Activated gamma-delta T cell treated with Interleukin-2 at 50 U/mL for 16 hours (primary cell): ENCODE measurements around the gene HOXB13.

ENCODE experiments used
- DNase-seq: peaks from one replicate; pipeline ENCODE4 v3.0.0-alpha.2; 2020

Gene HOXB13

GRCh38 chr17:48701864-48702532 is 26.6 kb downstream of the HOXB13 start:
- DNase-seq: no peak

- DNase-seq: no peak
These were observed 35.4 kb downstream of the HOXB13 start for GRCh38 chr17:48693178-48693577.

- no peak for DNase-seq
These were observed 36.5 kb downstream of the HOXB13 start for GRCh38 chr17:48692049-48692448.

DNA sequence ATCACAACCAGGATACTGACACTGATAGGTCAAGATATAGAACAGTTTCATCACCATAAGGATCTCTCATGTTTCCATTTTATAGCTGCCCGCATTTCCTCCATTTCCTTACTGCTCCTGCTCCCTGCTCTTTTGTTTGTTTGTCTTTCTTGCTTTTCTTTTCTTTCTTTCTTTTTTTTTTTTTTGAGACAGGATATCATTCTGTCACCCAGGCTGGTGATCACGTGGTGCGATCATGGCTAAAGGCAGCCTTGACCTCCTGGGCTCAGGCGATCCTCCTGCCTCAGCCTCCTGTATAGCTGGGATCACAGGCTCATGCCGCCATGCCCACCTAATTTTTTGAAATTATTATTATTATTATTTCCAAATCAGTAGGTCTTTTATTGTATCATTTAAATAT is 37.9 kb downstream of the HOXB13 start:
- DNase-seq: no peak

- no peak for DNase-seq
These were observed 46.9 kb downstream of the HOXB13 start for GRCh38 chr17:48681609-48682008.

DNA sequence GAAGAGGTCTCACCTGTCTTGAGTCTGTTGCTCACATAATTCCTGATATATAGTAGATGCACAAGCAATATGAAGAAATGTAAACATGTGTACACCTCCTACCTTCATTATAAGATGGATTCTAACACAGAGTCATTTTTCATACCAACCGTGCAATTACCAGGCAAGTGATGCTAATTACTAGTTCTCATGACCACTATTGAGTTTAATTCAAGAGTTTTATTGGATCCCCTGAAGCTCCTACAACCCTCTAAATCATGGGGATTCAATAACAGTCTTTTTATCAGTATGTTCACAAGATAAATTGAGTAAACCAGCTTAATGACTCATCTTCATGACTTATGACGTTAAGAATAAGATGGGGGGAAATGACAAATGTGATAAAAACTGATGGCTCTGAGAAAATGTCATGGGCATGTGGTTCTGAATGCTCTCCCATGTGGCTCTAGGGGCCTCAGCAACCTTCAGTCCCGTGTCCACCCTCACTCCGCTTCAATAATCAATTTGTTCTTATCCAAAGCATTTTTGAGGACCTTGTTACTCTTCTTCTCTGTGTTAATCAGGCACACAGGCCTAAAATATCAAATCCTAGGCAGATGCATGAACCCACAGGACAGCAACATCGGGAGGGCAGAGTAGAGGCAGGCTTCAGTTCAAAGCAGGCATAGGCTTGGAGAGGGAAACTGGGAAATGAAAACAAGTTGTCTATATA is 49.0 kb downstream of the HOXB13 start:
- no peak for DNase-seq

DNA sequence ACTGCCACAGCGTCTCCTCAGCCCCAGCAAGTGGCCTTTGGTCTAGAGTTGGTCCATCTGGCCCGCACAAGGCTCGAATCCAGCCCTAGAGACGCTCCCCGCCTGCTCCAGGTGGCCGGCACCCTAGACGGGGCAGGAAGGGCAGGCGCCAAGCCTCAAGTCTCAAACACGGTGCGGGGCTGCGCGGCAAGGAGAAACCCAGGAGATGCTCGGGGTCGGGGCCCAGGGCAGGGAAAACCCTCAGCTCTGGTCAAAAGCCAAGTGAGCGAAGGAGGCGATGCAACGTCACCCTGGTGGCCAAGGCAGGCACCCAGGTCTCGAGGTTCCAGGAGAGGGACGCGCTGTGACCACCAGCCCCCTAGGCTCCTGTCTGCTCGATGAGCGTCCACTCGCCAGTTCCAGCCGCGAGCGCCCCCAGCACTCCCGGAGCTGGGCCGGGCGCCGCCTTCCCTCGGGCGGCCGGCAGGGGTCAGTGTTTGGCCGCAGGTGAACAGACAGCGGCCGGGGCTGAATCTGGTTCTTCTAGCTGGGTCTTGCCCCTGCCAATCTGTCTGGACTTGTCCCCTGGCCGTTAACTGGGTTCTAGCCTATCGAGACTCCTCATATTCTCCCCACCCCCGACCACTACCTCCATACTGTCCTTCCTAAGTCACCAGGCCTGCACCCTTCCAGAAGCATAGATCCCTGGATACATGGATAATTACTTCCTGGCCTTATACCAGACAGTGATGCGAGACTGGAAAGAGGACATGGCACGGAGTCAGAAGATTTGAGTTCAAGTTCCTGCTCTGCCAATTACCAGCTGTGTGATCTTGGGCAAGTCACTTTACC is 50.2 kb downstream of the HOXB13 start:
- DNase-seq: peak; percentile 64

- DNase-seq: no peak
These were observed 51.5 kb downstream of the HOXB13 start for GRCh38 chr17:48676963-48677558.
